ENCODE data around the gene MAP3K20.

DNA sequence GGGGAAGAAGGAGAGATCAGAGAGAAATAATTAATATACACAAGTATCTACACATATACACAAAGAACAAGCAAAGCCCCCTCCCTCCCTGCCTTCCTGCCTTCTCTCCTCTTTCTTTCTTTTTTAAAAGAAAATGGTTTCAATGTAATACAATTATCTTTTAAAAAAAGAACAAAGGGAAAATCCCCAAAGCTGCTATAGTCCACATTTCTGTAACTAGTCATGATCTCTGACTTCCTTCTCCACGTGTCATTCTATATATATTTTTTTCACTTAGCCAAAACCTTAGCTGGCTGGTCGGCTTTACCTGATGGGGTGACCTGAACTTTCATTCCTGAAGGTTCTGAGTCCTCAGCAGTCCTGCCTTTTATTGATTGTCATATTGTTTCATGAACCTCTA lies 44.3 kb downstream of the MAP3K20 start:
- TF ChIP-seq, protein P1, sequence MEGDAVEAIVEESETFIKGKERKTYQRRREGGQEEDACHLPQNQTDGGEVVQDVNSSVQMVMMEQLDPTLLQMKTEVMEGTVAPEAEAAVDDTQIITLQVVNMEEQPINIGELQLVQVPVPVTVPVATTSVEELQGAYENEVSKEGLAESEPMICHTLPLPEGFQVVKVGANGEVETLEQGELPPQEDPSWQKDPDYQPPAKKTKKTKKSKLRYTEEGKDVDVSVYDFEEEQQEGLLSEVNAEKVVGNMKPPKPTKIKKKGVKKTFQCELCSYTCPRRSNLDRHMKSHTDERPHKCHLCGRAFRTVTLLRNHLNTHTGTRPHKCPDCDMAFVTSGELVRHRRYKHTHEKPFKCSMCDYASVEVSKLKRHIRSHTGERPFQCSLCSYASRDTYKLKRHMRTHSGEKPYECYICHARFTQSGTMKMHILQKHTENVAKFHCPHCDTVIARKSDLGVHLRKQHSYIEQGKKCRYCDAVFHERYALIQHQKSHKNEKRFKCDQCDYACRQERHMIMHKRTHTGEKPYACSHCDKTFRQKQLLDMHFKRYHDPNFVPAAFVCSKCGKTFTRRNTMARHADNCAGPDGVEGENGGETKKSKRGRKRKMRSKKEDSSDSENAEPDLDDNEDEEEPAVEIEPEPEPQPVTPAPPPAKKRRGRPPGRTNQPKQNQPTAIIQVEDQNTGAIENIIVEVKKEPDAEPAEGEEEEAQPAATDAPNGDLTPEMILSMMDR (IDR thresholded peaks at IDR 0.05): no peak
- TF ChIP-seq EP300 (IDR thresholded peaks at IDR 0.05): no peak
